GM12878 (cell line): ENCODE results near the gene SERPINI1. TPM values are rescaled to one million over a fixed set of nuclear protein-coding genes. Genes with fewer than 3 reads are reported as not detected.

ENCODE experiments used
- ATAC-seq: fragments of 200-7000 bp; cut with Tn5 transposase; 3 replicates; pipeline ENCODE4 v1.9.1; 2020; ENCODE audit warnings: mild to moderate bottlenecking, moderate library complexity
- BruUV-seq: library from RNA; stranded (reverse); fragments of 400-500 nt; replicated peaks from 2 replicates; lab custom pipeline; 2021; lab: Mats Ljungman, UMichigan
- CTCF ChIA-PET: fragments of 300-600 bp; sonication (Branson Sonifier 250); formaldehyde crosslinking; extraction: SDS; loops from one replicate; lab custom pipeline; 2021; ENCODE audit warnings: inconsistent platforms; lab: Yijun Ruan, JAX
- POLR2A ChIA-PET: fragments of 350-600 bp; formaldehyde crosslinking; extraction: SDS; loops from one replicate; lab custom pipeline; 2021; ENCODE audit warnings: inconsistent platforms; lab: Charles Lee
- RAD21 ChIA-PET: fragments of 300-600 bp; sonication (Branson Sonifier 250); formaldehyde crosslinking; loops from one replicate; lab custom pipeline; 2023; ENCODE audit warnings: antibody characterized with exemption; ENCODE audit not compliant: unreplicated experiment; lab: Charles Lee
- SMC1A ChIA-PET: fragments of 300-600 bp; sonication (Branson Sonifier 250); formaldehyde crosslinking; loops from one replicate; lab custom pipeline; 2023; ENCODE audit not compliant: unreplicated experiment, uncharacterized antibody; lab: Charles Lee
- DNase-seq: peaks from one replicate; pipeline ENCODE4 v3.0.0-alpha.2; 2011; ENCODE audit warnings: low read depth, low spot score
- FAIRE-seq: peaks from 3 replicates; lab custom pipeline; 2011; peaks lifted over from hg19 to GRCh38; lab: Jason Lieb, UNC
- H2AFZ ChIP-seq: 2 replicates; pipeline ENCODE4 v1.6.0; 2011; ENCODE audit warnings: low read depth, low read length, control low read depth; ENCODE audit not compliant: control insufficient read depth
- H3K27ac ChIP-seq: 2 replicates; pipeline ENCODE4 v1.5.1; 2011; ENCODE audit warnings: control low read depth; ENCODE audit not compliant: control insufficient read depth, insufficient read depth
- H3K27me3 ChIP-seq, 2 experiments: replicated peaks in 1 of 2; 2 replicates each; pipeline versions ENCODE4 v1.6.0 to v1.6.1; 2011; ENCODE audit warnings: low read length in 1 of 2; ENCODE audit not compliant: control insufficient read depth in 2 of 2, insufficient read depth in 2 of 2
- H3K36me3 ChIP-seq, 2 experiments: 2 replicates each; pipeline ENCODE4 v1.5.1; 2011; ENCODE audit warnings: low read length in 1 of 2; ENCODE audit not compliant: control insufficient read depth in 2 of 2, insufficient read depth in 2 of 2
- H3K4me1 ChIP-seq: 2 replicates; pipeline ENCODE4 v1.6.1; 2011; ENCODE audit warnings: mild to moderate bottlenecking, low read length, moderate library complexity, mixed read lengths; ENCODE audit not compliant: control insufficient read depth, insufficient read depth
- H3K4me2 ChIP-seq: 2 replicates; pipeline ENCODE4 v1.6.0; 2011; ENCODE audit warnings: control low read depth; ENCODE audit not compliant: control insufficient read depth, insufficient read depth
- H3K4me3 ChIP-seq: fragments of 200-600 bp; sonication (generic); 2 replicates; pipeline ENCODE4 v1.5.1; 2016
- H3K79me2 ChIP-seq: 2 replicates; pipeline ENCODE4 v1.6.0; 2011; ENCODE audit warnings: low read length; ENCODE audit not compliant: control insufficient read depth, insufficient read depth
- H3K9ac ChIP-seq: 2 replicates; pipeline ENCODE4 v1.8.0; 2011; ENCODE audit warnings: low read length, control low read depth, mixed read lengths; ENCODE audit not compliant: control insufficient read depth, insufficient read depth
- H3K9me3 ChIP-seq: replicated peaks from 3 replicates; pipeline ENCODE4 v1.5.1; 2011; ENCODE audit warnings: mild to moderate bottlenecking, low read length; ENCODE audit not compliant: control insufficient read depth, insufficient read depth
- H4K20me1 ChIP-seq: 2 replicates; pipeline ENCODE4 v1.6.0; 2011; ENCODE audit not compliant: control insufficient read depth, insufficient read depth
- BCL11A ChIP-seq: IDR thresholded peaks from 2 replicates; pipeline ENCODE4 v1.6.1; 2011; ENCODE audit warnings: low read depth, low read length
- CEBPZ ChIP-seq: fragments of 150-350 bp; IDR thresholded peaks from 2 replicates; pipeline ENCODE4 v1.6.1; 2016; ENCODE audit warnings: low read depth, low read length
- E2F8 ChIP-seq: fragments of 450-650 bp; IDR thresholded peaks from 2 replicates; pipeline ENCODE4 v1.6.1; 2018; ENCODE audit warnings: mild to moderate bottlenecking, low read depth, moderate library complexity; ENCODE audit not compliant: partially characterized antibody
- HDAC6 ChIP-seq: fragments of 200-600 bp; sonication (generic); IDR thresholded peaks from one replicate; pipeline ENCODE4 v1.8.0; 2017; ENCODE audit warnings: antibody characterized with exemption; ENCODE audit not compliant: unreplicated experiment
- KDM1A ChIP-seq: fragments of 200-600 bp; sonication (generic); IDR thresholded peaks from 2 replicates; pipeline ENCODE4 v1.6.1; 2016; ENCODE audit warnings: borderline replicate concordance
- MYB ChIP-seq: fragments of 150-350 bp; IDR thresholded peaks from 2 replicates; pipeline ENCODE4 v1.6.1; 2014; ENCODE audit warnings: mild to moderate bottlenecking, low read depth, low read length, borderline replicate concordance
- NBN ChIP-seq: fragments of 450-650 bp; IDR thresholded peaks from 2 replicates; pipeline ENCODE4 v1.6.1; 2016
- POLR2A ChIP-seq: IDR thresholded peaks from 2 replicates; pipeline ENCODE4 v1.6.1; 2011; ENCODE audit warnings: low read depth, mild to moderate bottlenecking, low read length
- RELB ChIP-seq: fragments of 450-650 bp; IDR thresholded peaks from 2 replicates; pipeline ENCODE4 v1.6.1; 2017; ENCODE audit warnings: low read depth, mild to moderate bottlenecking, moderate library complexity
- SMAD1 ChIP-seq: fragments of 450-650 bp; IDR thresholded peaks from 2 replicates; pipeline ENCODE4 v1.6.1; 2018; ENCODE audit warnings: mild to moderate bottlenecking, low read depth; ENCODE audit not compliant: partially characterized antibody
- SMC3 ChIP-seq: IDR thresholded peaks from 2 replicates; pipeline ENCODE4 v1.6.1; 2011; ENCODE audit warnings: low read length, improper control_type of control experiment, borderline replicate concordance
- TAF1 ChIP-seq: IDR thresholded peaks from 2 replicates; pipeline ENCODE4 v1.6.1; 2011; ENCODE audit warnings: mild to moderate bottlenecking, low read depth, low read length, borderline replicate concordance
- ZNF24 ChIP-seq: fragments of 450-650 bp; IDR thresholded peaks from 2 replicates; pipeline ENCODE4 v1.6.1; 2017; ENCODE audit warnings: antibody characterized with exemption, mild to moderate bottlenecking
- WGBS: methylation state at CpG from one replicate; pipeline ENCODE4 v1.1.6; 2016; ENCODE audit warnings: low lambda C conversion rate; ENCODE audit not compliant: insufficient replicate concordance, insufficient coverage; ENCODE audit errors: missing lambda C conversion rate; 5-methylcytosine and 5-hydroxymethylcytosine counted together
- in situ Hi-C: fragments of 300-500 bp; cut with MboI; formaldehyde crosslinking; loops from 9 replicates; pipeline ENCODE4 v1.14.3; 2018; ENCODE audit warnings: mixed read lengths
- intact Hi-C: fragments of 100-400 bp; cut with micrococcal nuclease; formaldehyde crosslinking; loops from one replicate; pipeline ENCODE4 v1.14.2; 2022; ENCODE audit not compliant: unreplicated experiment
- polyA plus RNA-seq, 11 experiments: library from polyadenylated mRNA; depleted of rRNA in 4 of 11; unstranded in 6 of 11; stranded (reverse) in 5 of 11; fragments of >200 nt; fragmentation: Nextera tagmentation in 4 of 11; fragmentation: Illumina TruSeq in 1 of 11; extraction: Ambion mirVana in 4 of 11; extraction: Trizol in 1 of 11; gene quantifications; 1 replicate in 1 of 11; 2 replicates in 10 of 11; pipeline versions ENCODE4 v1.2.1 to v1.2.3, GENCODE V29; 2011 to 2016; ENCODE audit warnings: inconsistent platforms in 2 of 11, missing spikeins in 2 of 11, low read depth in 1 of 11
- total RNA-seq, 4 experiments: library from RNA; depleted of rRNA in 3 of 4; stranded (reverse); fragments of >200 nt in 3 of 4; fragmentation: Illumina TruSeq in 1 of 4; extraction: Trizol in 1 of 4; gene quantifications; 2 replicates each; pipeline versions ENCODE4 v1.2.1 to v1.2.3, GENCODE V29; 2013 to 2021

SERPINI1 gene
- total and polyA plus RNA-seq, 10 of the 15 experiments (the other 5 are each of a cell fraction or from before 2014, with no cell fraction given), result 1.5 to 7.6 (median 3.6) TPM

- intact Hi-C loops (loop anchor here (10.0 kb wide), 1 partner anchor 363 kb away; no protein-coding TSS in a partner anchor), in situ Hi-C loops (no loop called here)
- Histone ChIP-seq H3K27me3 (no peaks in the 10 kb centered on the region), H3K36me3 (peaks cover 2 to 6% of the 10 kb centered on the region in 2 experiments; a peak in 2 of 4 replicates), H3K27ac (no peak overlapping the region; the same call in 1 of the 2 replicates), H3K79me2 (no peaks in the 10 kb centered on the region; the same call in 1 of the 2 replicates), H3K4me2 (peak overlapping the region; percentile 31; the same call in 1 of the 2 replicates), H3K9me3 (no peaks in the 10 kb centered on the region), H4K20me1 (no peaks in the 10 kb centered on the region), H3K4me1 (peaks cover 10% of the 10 kb centered on the region; the same call in 1 of the 2 replicates), H3K9ac (no peak overlapping the region), H2AFZ (no peak overlapping the region), H3K4me3 (no peak overlapping the region)
- DNase-seq (peak; percentile 84), ATAC-seq (peak; percentile 100), FAIRE-seq (peak; percentile 97)
- RAD21 ChIA-PET, result interaction anchor here (0.7 to 1.9 kb wide), 8 partner anchors 12 to 311 kb away, joined by 3 to 9 read pairs (median 6); partner anchors contain the start of genes PDCD10, SERPINI1 and ZBBX
- 0% methylated on average over 3 of the region's 3 CpGs for WGBS
- SMC1A ChIA-PET, result interaction anchor here (0.6 to 2.2 kb wide), 14 partner anchors 12 to 191 kb away, joined by 3 to 9 read pairs (median 4); no protein-coding TSS in a partner anchor
- CTCF ChIA-PET, result interaction anchor here (1.2 to 1.9 kb wide), 3 partner anchors 38 to 52 kb away, joined by 3 to 5 read pairs (median 4); no protein-coding TSS in a partner anchor
- POLR2A ChIA-PET, result interaction anchor here (0.5 to 1.1 kb wide), 2 partner anchors 44 to 1918 kb away, joined by 3 to 5 read pairs; partner anchors contain the start of genes PDCD10 and SERPINI1
- BruUV-seq, result no TSS peak
- peak; percentile 74 for TF ChIP-seq RELB
- no peak for TF ChIP-seq KDM1A
- TF ChIP-seq TAF1, result no peak
- no peak for TF ChIP-seq POLR2A
- peak; percentile 98 for TF ChIP-seq BCL11A
- no peak for TF ChIP-seq HDAC6
- TF ChIP-seq CEBPZ, result no peak
- no peak for TF ChIP-seq SMC3
- TF ChIP-seq SMAD1, result no peak
- TF ChIP-seq NBN, result 0 out of 2 replicates have a peak, but pooled peaks have one; percentile 31
- no peak for TF ChIP-seq MYB
- TF ChIP-seq ZNF24, result no peak
- TF ChIP-seq E2F8, result no peak
These were observed 44.2 kb upstream of the SERPINI1 start for GRCh38 chr3:167691366-167691765.
